MG63 (cell line): ENCODE results near the gene ENO2. TPM values are rescaled to one million over a fixed set of nuclear protein-coding genes. Genes with fewer than 3 reads are reported as not detected.
"Not testable (repeated sequence)": the region's sequence is repeated elsewhere in the genome, so short reads cannot be mapped to it uniquely, and the experiment has no call there.

ENCODE experiments used
- DNase-seq: peaks from one replicate; pipeline ENCODE4 v3.0.0-alpha.2; 2020
- H3K27me3 ChIP-seq: fragments of 250-450 bp; sonication (Bioruptor Pico); 2 replicates; pipeline ENCODE4 v1.5.1; 2020; ENCODE audit warnings: mild to moderate bottlenecking, moderate library complexity
- H3K36me3 ChIP-seq: fragments of 250-450 bp; sonication (Bioruptor Pico); 2 replicates; pipeline ENCODE4 v1.5.1; 2020; ENCODE audit warnings: mild to moderate bottlenecking, moderate library complexity
- H3K4me3 ChIP-seq: fragments of 250-450 bp; sonication (Bioruptor Pico); 2 replicates; pipeline ENCODE4 v1.5.1; 2020; ENCODE audit warnings: mild to moderate bottlenecking, moderate library complexity
- H3K9me3 ChIP-seq: fragments of 250-450 bp; sonication (Bioruptor Pico); 2 replicates; pipeline ENCODE4 v1.5.1; 2020; ENCODE audit warnings: mild to moderate bottlenecking, moderate library complexity
- total RNA-seq: library from RNA; depleted of rRNA; stranded (reverse); fragments of >200 nt; shearing (Covaris generic); gene quantifications from 2 replicates; pipeline ENCODE4 v1.2.3, GENCODE V29; 2014; ENCODE audit warnings: low replicate concordance

ENO2 gene
- total RNA-seq, 1 experiment from 2014 or later = 11.9 TPM

DNA sequence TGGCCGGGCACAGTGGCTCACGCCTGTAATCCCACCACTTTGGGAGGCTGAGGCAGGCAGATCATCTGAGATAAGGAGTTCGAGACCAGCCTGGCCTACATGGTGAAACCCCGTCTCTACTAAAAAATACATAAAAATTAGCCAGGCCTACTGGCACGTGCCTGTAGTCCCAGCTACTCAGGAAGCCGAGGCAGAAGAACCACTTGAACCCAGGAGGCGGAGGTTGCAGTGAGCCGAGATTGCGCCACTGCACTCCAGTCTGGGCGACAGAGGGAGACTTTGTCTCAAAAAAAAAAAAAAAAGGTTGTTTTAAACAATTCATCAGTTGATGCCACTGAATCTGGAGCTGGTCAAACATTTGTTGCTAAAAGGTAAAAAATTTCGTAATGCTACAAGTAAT, 34.6 kb upstream of the ENO2 start:
- not testable (repeated sequence) for H3K9me3 ChIP-seq, DNase-seq, H3K36me3 ChIP-seq, H3K27me3 ChIP-seq, H3K4me3 ChIP-seq

DNA sequence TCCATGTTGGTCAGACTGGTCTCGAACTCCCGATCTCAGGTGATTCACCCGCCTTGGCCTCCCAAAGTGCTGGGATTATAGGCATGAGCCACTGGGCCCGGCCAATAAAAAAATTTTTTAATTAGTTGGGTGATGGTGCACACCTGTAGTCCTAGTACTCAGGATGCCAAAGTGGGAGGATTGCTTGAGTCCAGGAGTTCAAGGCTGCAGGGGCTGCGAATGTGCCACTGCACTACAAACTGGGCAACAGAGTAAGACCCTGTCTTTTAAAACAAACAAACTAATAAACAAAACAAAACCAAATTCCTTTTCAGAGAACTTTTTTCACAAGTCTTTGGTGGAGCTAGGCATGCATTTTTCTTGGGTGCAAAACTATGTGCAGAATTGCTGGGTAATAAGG, 31.1 kb upstream of the ENO2 start:
- no peak for DNase-seq
- no peak overlapping the region for H3K4me3 ChIP-seq

DNA sequence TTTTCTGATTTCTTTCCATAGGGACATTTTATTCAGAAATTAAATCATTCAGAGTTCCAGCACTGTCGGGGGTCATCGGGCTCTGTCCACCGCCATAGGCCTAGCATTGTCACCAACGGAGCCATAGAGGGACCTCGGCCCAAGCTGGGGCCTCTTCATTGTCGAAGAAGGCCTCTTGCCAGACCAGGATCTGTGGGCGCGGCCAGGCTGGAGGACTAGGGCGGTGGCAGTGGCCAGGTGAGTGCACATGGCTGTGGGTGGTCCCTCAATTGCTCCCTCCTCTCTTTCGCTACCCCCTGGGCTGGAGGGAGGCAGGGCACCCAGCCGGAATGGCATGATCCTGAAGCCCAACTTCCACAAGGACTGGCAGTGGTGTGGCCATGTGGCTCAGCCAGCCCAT, 30.7 kb upstream of the ENO2 start:
- Histone ChIP-seq H3K27me3 (no peaks in the 10 kb centered on the region), H3K9me3 (no peaks in the 10 kb centered on the region), H3K36me3 (peaks cover 8% of the 10 kb centered on the region), H3K4me3 (no peak overlapping the region)
- no peak for DNase-seq

More for the DNA sequence above, 31.1 kb upstream of the ENO2 start:
- H3K27me3 ChIP-seq = no peaks in the 10 kb centered on the region
- H3K9me3 ChIP-seq = no peaks in the 10 kb centered on the region
- H3K36me3 ChIP-seq = peaks cover 8% of the 10 kb centered on the region

DNA sequence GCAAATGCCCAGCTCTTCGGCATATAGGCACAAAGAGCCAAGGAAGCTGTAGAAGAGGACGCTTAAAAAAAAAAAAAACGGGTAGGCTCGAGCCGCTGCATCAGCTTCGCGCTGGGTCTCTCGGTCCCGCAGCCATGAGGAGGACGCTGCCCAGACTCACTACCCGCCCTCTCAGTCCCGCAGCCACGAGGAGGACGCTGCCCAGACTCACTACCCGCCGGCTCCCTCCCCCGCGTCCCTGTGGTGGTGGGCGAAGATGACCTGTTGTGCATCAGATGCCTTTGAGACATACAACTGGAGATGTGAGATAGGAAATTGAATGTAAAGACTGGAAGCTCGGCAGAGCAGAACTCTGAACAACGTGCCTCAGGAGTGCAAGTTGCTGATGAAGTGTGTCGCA, 29.8 kb upstream of the ENO2 start:
- Histone ChIP-seq H3K9me3 (no peaks in the 10 kb centered on the region), H3K27me3 (no peaks in the 10 kb centered on the region), H3K4me3 (no peak overlapping the region), H3K36me3 (peaks cover 5% of the 10 kb centered on the region; the same call in 1 of the 2 replicates)
- DNase-seq = no peak

DNA sequence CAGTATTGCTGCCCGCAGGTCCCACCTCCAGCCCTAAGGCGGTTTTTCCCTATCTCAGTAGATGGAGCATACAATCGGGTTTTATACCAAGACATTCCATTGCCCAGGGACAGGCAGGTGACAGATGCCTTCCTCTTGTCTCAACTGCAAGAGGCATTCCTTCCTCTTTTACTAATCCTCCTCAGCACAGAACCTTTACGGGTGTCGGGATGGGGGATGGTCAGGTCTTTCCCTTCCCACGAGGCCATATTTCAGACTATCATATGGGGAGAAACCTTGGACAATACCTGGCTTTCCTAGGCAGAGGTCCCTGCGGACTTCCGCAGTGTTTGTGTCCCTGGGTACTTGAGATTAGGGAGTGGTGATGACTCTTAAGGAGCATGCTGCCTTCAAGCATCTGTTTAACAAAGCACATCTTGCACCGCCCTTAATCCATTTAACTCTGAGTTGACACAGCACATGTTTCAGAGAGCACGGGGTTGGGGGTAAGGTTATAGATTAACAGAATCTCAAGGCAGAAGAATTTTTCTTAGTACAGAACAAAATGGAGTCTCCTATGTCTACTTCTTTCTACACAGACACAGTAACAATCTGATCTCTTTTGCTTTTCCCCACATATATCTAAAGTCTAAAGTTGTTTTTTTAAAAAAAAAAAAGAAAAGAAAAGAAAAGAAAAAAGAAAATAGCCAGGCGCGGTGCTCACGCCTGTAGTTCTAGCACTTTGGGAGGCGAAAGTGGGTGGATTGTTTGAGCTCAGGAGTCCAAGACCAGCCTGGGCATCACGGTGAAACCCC, 28.0 kb upstream of the ENO2 start:
- H3K4me3 ChIP-seq, DNase-seq, H3K9me3 ChIP-seq, H3K27me3 ChIP-seq: not testable (repeated sequence)
- peaks cover 11% of the 10 kb centered on the region for H3K36me3 ChIP-seq

DNA sequence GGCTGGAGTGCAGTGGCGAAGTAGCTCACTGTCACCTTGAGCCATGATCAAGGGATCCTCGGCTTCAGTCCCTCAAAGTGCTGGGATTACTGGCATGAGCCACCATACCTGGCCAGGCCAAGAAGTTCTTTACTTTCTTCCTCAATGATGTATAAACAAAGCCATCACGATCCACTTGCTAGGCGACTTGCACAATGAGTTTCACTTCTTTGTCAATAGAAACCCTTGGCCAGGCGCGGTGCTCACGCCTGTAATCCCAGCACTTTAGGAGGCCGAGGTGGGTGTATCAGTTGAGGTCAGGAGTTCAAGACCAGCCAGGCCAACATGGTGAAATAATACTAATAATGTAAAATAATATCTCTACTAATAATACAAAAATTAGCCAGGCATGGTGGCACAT, 26.9 kb upstream of the ENO2 start:
- peaks cover 11% of the 10 kb centered on the region for H3K36me3 ChIP-seq
- no peak overlapping the region for H3K4me3 ChIP-seq
- DNase-seq = no peak
- no peaks in the 10 kb centered on the region for H3K9me3 ChIP-seq
- H3K27me3 ChIP-seq = no peaks in the 10 kb centered on the region

DNA sequence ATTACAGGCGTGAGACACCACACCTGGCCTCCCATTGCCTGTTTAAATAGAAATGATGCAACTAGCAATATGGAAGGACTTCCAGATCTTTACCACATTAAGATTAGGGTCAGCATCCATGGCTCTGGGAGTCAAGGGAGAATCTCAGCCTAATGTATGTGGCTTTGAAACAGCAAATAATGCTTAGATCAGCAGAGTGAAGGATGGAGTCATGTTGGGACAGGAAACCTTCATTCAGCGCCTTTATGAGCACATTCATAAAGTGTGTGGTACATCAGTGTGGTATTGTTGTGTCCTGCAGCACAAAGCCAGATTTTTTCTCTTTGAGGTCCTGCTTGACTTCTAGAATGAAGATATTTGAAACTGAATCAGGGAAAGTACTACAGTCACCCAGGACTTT, 26.0 kb upstream of the ENO2 start:
- Histone ChIP-seq H3K27me3 (no peaks in the 10 kb centered on the region), H3K4me3 (no peak overlapping the region), H3K36me3 (peaks cover 11% of the 10 kb centered on the region), H3K9me3 (no peaks in the 10 kb centered on the region)
- no peak for DNase-seq

DNA sequence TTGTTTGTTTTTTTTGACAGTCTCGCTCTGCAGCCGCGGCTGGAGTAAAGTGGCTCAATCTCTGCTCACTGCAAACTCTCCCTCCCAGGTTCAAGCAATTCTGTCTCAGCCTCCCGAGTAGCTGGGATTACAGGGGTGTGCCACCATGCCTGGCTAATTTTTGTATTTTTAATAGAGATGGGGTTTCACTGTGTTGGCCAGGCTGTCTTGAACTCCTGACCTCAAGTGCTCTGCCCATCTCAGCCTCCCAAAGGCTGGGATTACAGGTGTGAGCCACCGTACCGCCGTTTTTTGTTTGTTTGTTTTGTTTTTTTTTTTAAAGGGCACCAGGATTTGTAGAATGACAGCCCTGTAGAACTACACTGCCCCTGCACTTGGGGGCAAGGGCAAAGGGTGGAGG, 25.6 kb upstream of the ENO2 start:
- H3K4me3 ChIP-seq, H3K27me3 ChIP-seq, H3K9me3 ChIP-seq, DNase-seq: not testable (repeated sequence)
- peaks cover 11% of the 10 kb centered on the region for H3K36me3 ChIP-seq

DNA sequence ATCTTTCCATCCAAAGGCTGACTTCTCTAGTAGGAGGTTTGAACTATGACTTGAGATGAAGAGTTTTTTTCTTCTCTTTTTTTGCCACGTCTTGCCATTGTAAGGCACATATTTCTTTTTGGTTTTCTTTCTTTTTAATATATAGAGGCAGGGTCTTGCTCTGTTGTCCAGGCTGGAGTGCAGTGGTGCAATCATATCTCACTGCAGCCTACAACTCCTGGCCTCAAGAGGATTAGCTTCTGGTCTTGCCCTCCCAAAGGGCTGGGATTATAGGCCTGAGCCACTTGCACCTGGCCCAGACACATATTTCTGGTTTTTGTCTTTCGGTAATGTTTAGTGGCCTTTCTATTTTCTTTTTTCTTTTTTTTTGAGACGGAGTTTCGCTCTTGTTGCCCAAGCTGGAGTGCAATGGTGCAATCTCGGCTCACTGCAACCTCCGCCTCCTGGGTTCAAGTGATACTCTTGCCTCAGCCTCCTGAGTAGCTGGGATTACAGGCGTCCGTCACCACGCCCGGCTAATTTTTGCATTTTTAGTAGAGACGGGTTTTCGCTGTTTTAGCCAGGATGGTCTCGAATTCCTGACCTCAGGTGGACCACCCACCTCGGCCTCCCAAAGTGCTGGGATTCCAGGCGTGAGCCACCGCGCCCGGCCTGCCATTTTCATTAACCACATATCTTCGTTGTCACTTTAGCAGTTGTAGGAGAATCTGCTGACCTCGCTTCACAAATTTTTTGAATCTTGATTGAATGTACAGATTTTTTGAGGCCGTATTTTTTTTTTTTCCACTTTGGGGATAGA, 24.4 kb upstream of the ENO2 start:
- H3K27me3 ChIP-seq, H3K4me3 ChIP-seq, H3K36me3 ChIP-seq, DNase-seq, H3K9me3 ChIP-seq: not testable (repeated sequence)

DNA sequence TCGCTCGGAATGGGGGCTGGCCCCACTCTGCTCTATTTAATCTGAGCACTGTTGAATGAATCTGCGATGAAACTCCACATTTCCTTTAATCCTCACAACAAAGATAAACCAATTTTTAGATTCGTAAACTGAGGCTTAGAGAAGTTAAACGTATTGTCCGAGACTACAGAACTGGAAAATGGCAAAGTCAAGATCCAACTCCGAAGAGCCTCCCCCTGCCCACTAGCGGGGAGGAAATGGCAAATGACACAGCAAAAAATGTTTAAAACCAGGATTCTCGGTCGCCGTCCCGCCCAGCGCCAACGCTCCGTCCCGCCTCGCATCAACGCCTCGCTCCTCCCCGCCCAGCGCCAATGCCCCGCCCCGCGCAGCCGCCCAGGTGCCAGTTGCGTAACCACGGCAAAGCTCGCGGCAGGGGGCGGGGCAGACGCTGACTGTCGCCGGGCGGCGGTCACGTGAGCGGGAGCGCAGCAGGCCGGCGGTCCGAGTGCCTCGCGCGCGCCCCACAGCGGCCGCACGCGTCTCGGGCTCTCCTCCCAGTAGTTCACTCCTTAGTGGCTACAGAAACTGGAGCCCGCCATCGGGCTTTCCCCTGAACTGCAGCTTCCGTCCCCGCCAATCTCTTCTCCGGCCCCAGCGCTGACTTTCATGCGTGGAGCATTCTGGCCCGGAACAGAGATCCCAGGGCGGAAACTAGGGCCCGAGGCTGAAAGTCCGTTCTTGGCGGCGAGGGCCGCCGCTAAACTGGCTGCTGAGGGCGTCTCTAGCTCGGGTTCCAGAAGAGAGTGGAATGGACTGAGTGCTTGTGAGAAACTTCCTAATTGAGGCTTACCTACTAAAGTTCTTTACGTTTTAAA, 23.4 kb upstream of the ENO2 start:
- Histone ChIP-seq H3K27me3 (no peaks in the 10 kb centered on the region), H3K9me3 (no peaks in the 10 kb centered on the region), H3K36me3 (peaks cover 6% of the 10 kb centered on the region), H3K4me3 (peak overlapping the region; percentile 42)
- peak; percentile 94 for DNase-seq

DNA sequence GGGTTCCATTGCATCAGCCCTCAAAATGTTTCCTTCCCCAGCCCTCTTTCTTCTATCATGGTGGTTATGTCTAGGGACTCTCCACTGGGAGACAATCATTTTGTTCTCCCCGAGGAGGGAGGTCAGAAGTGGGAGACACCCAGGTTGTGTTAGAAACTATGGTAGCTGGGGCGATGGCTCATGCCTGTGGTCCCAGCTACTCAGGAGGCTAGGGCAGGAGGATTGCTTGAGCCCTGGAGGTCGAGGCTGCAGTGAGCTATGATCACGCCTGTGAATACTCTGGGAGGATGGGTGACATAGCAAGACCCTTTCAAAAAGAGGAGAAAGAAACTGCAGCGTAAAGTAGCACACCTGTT, 22.8 kb upstream of the ENO2 start:
- peaks cover 6% of the 10 kb centered on the region for H3K36me3 ChIP-seq
- no peak for DNase-seq
- H3K27me3 ChIP-seq = no peaks in the 10 kb centered on the region
- peak overlapping the region; percentile 42 for H3K4me3 ChIP-seq
- no peaks in the 10 kb centered on the region for H3K9me3 ChIP-seq

DNA sequence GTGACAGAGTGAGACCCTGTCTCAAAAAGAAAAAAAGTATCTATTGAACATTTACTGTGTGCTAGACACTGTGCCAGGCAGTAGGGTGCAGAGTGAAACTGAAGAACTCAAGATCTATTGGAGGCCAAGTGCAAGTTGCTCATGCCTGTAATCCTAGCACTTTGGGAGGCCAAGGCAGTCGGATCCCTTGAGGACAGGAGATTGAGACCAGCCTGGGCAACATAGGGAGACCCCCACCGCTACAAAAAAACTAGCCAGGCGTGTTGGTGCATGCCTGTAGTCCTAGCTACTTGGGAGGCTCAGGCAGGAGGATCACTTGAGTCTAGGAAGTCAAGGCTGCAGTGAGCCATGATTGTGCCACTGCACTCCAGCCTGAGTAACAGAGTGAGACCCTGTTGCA, 21.7 kb upstream of the ENO2 start:
- not testable (repeated sequence) for DNase-seq, H3K4me3 ChIP-seq, H3K9me3 ChIP-seq, H3K27me3 ChIP-seq, H3K36me3 ChIP-seq

DNA sequence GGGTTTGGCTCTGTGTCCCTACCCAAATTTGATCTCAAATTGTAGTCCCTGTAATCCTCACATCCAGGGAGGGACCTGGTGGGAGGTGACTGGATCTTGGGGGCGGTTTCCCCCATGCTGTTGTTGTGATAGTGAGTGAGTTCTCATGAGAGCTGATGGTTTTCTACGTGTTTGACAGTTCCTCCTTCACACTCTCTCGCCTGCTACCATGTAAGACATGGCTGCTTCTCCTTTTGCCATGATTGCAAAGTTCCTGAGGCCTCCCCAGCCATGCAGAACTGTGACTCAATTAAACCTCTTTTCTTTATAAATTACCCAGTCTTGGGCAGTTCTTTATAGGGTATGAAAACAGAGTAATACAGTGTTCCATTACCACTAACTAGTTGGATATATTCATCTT, 20.1 kb upstream of the ENO2 start:
- Histone ChIP-seq H3K36me3 (peaks cover 6% of the 10 kb centered on the region), H3K4me3 (no peak overlapping the region), H3K27me3 (no peaks in the 10 kb centered on the region), H3K9me3 (no peaks in the 10 kb centered on the region)
- no peak for DNase-seq

DNA sequence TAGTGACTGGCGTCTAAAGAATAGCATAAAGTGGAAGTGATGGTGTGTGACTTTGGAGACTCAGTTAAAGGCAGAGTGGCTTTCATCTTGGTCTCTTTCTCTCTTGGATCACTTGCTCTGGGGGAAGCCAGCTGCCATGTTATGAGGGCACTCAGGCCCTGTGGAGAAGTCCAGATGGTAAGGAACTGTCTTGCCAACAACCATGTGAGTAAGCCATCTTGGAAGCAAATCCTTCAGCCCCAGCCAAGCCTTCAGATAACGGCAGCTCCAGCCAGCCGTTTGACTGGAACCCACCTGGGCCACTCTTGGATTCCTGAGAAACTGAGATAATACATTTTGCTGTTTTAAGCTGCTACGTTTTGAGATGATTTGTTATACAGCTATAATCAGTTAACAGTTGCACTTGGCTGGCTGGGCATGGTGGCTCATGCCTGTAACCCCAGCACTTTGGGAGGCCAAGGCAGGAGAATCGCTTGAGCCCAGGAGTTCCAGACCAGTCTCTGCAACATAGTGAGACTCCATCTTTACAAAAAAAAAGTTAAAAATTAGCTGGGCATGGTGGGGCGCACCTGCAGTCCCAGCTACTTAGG, 17.4 kb upstream of the ENO2 start:
- no peaks in the 10 kb centered on the region for H3K9me3 ChIP-seq
- no peaks in the 10 kb centered on the region for H3K36me3 ChIP-seq
- H3K4me3 ChIP-seq = no peak overlapping the region
- peak; percentile 82 for DNase-seq
- no peaks in the 10 kb centered on the region for H3K27me3 ChIP-seq

DNA sequence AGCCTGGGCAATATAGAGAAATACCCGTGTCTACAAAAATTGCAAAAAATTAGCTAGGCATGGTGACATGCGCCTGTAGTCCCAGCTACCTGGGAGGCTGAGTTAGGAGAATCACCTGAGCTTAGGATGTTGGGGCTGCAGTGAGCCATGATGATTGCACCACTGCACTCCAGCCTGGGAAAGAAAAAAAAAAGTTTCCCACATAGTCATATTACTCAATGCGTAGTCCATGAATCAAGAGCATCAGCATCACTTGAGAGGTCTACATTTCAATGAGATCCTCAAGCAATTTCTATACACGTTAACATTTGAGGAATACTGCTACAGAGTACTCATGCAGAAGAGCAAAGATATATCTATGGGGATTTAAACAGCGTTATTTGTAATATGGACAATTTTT, 15.0 kb upstream of the ENO2 start:
- DNase-seq = no peak
- no peak overlapping the region for H3K4me3 ChIP-seq
- no peaks in the 10 kb centered on the region for H3K27me3 ChIP-seq
- H3K9me3 ChIP-seq = no peaks in the 10 kb centered on the region
- H3K36me3 ChIP-seq = no peaks in the 10 kb centered on the region

DNA sequence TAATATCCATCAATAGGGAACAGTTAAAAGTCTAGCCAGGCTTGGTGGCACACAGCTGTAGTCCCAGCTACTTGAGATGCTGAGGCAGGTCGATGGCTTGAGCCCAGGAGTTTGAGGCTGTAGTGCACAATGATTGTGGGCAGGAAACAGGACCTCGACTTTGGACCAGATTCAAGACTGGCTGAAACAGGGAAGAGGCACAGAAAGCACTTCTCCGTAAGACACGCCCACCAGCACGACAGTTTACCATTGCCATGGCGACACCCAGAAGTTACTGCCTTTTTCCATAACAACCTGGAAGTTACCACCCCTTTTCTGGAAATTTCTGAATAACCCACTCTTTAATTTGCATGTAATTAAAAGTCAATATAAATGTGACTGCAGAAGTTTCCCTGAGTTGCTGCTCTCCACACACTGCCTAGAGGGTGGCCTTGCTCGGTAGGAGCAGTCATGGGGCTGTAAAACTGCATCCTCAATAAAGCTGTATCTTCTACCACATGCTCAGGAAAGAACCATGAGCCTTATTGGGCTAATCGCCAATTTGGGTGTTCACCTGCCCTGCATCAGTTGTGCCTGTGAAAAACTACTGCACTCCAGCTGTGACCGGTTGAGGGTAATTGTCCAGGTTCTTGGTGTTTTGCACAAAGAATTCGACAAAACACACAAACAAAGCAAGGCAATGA, 14.4 kb upstream of the ENO2 start:
- Histone ChIP-seq H3K27me3 (no peaks in the 10 kb centered on the region), H3K36me3 (no peaks in the 10 kb centered on the region), H3K9me3 (no peaks in the 10 kb centered on the region), H3K4me3 (no peak overlapping the region)
- DNase-seq = peak; percentile 48
